ENCODE measurements around the gene ZNF512. TPM values are rescaled to one million over a fixed set of nuclear protein-coding genes. Genes with fewer than 3 reads are reported as not detected.

Gene ZNF512
- total and polyA plus RNA-seq, 12 donors: 12.8 to 82.5 (median 29.5) TPM

- intact Hi-C loops (cut with DNase I): no loop called here
- 5 to 7% (median 6%) methylated on average over 11 to 12 of the region's 12 CpGs for WGBS, 4 donors
- Histone ChIP-seq H3K36me3 (replicated peaks in 1 of 2) (no peaks in the 10 kb centered on the region), H3K9me3 (replicated peaks in 1 of 3) (peaks cover 0 to 16% (median 0%) of the 10 kb centered on the region in 3 donors), H3K27me3 (no peaks in the 10 kb centered on the region), H3K4me1 (replicated peaks in 1 of 2) (peaks cover 10 to 24% of the 10 kb centered on the region in 2 donors), H3K27ac (peak overlapping the region in 4 of 5 donors; percentile 5 to 78 (median 70)), H3K4me3 (peak overlapping the region; percentile 9 to 91 (median 74))
- DNase-seq: no peak
- TF ChIP-seq CTCF (IDR thresholded peaks at IDR 0.05): no peak
- no peak for TF ChIP-seq POLR2A (IDR thresholded peaks at IDR 0.05)
These were observed 611 bp downstream of the ZNF512 start for GRCh38 chr2:27583390-27583915.

GRCh38 chr2:27584597-27584996 is 1.8 kb downstream of the ZNF512 start:
- Histone ChIP-seq H3K27ac (no peak overlapping the region), H3K4me3 (no peak overlapping the region), H3K9me3 (replicated peaks in 1 of 3) (peaks cover 0 to 6% (median 0%) of the 10 kb centered on the region in 3 donors), H3K27me3 (no peaks in the 10 kb centered on the region), H3K4me1 (replicated peaks in 1 of 2) (peaks cover 10 to 24% of the 10 kb centered on the region in 2 donors), H3K36me3 (replicated peaks in 1 of 2) (no peaks in the 10 kb centered on the region)
- DNase-seq: no peak
- WGBS, 4 donors: 77 to 92% (median 84%) methylated on average over 3 of the region's 3 CpGs
- intact Hi-C loops (cut with DNase I): no loop called here
- TF ChIP-seq CTCF (IDR thresholded peaks at IDR 0.05) (no peak), POLR2A (IDR thresholded peaks at IDR 0.05) (no peak)

DNA sequence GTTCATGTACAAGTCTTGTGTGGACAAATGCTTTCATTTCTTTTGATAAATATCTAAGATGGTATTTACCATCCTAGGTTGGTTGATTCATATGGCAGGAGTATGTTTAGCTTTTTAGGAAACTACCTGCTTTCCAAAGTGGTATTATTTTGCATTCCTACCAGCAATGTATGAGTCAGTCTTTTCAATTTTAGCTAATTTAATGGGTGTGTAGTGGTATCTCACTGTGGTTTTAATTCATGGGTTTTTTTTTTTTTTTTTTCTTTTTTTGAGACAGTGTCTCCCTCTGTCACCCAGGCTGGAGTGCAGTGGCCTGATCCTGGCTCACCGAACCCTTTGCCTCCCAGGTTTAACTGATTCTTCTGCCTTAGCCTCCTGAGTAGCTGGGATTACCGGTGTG is 4.2 kb downstream of the ZNF512 start:
- TF ChIP-seq CTCF (IDR thresholded peaks at IDR 0.05) (no peak), POLR2A (IDR thresholded peaks at IDR 0.05) (no peak)
- Histone ChIP-seq H3K27ac (no peak overlapping the region), H3K36me3 (replicated peaks in 1 of 2) (no peaks in the 10 kb centered on the region), H3K4me3 (no peak overlapping the region), H3K4me1 (replicated peaks in 1 of 2) (peaks cover 10 to 24% of the 10 kb centered on the region in 2 donors), H3K27me3 (no peaks in the 10 kb centered on the region), H3K9me3 (replicated peaks in 1 of 3) (peaks cover 0 to 14% (median 0%) of the 10 kb centered on the region in 3 donors)
- 93 to 97% (median 95%) methylated on average over 2 of the region's 2 CpGs for WGBS, 4 donors
- intact Hi-C loops (cut with DNase I): no loop called here
- DNase-seq: no peak

DNA sequence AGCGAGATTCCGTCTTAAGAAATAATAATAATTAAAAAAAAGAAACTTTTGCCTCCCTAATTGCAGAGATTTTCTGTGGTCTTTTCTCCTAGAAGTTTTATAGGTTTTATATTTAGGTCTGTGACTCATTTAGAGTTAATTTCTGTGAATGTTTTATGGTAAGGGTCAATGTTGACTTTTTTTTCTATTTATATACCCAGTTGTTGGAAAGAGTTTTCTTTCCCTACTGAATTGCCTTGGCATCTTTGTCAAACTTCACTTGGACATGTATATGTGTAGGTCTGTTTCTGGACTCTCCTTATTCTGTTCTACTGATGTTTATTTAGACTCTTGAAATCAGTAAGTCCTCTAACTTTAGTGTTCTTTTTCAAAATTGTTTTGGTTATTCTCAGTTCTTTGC is 5.5 kb downstream of the ZNF512 start:
- TF ChIP-seq CTCF (IDR thresholded peaks at IDR 0.05): no peak
- TF ChIP-seq POLR2A (IDR thresholded peaks at IDR 0.05): no peak
- 93 to 98% (median 96%) methylated on average over 2 of the region's 2 CpGs for WGBS, 4 donors
- peaks cover 8 to 24% of the 10 kb centered on the region in 2 donors for H3K4me1 ChIP-seq (replicated peaks in 1 of 2)
- DNase-seq: no peak
- intact Hi-C loops (cut with DNase I): no loop called here
- H3K27ac ChIP-seq: no peak overlapping the region
- H3K27me3 ChIP-seq: no peaks in the 10 kb centered on the region
- no peaks in the 10 kb centered on the region for H3K36me3 ChIP-seq (replicated peaks in 1 of 2)
- H3K4me3 ChIP-seq: no peak overlapping the region
- H3K9me3 ChIP-seq (replicated peaks in 1 of 3): peaks cover 0 to 14% (median 0%) of the 10 kb centered on the region in 3 donors
